Progenitor cell of endocrine pancreas (in vitro differentiated cells): ENCODE data around the gene CRTAC1. TPM values are rescaled to one million over a fixed set of nuclear protein-coding genes. Genes with fewer than 3 reads are reported as not detected.

Experiments
- DNase-seq: peaks from one replicate; pipeline ENCODE4 v3.0.0; 2021; ENCODE audit warnings: low spot score; ENCODE audit not compliant: unreplicated experiment
- H3K27ac Mint-ChIP-seq: 2 replicates; pipeline ENCODE4 v1.8.0; 2021; ENCODE audit warnings: mild to moderate bottlenecking, moderate library complexity, mixed read lengths
- H3K27me3 Mint-ChIP-seq: 2 replicates; pipeline ENCODE4 v1.8.0; 2021; ENCODE audit warnings: mixed read lengths
- H3K36me3 Mint-ChIP-seq: 2 replicates; pipeline ENCODE4 v1.8.0; 2022; ENCODE audit warnings: mixed read lengths; ENCODE audit not compliant: insufficient read depth
- H3K4me1 Mint-ChIP-seq: 2 replicates; pipeline ENCODE4 v1.8.0; 2021; ENCODE audit warnings: low read depth, mixed read lengths
- H3K4me3 Mint-ChIP-seq: 2 replicates; pipeline ENCODE4 v1.8.0; 2021; ENCODE audit warnings: low read depth, mild to moderate bottlenecking, moderate library complexity, mixed read lengths
- H3K9me3 Mint-ChIP-seq: 2 replicates; pipeline ENCODE4 v1.8.0; 2021; ENCODE audit warnings: low read depth, mixed read lengths
- total RNA-seq: library from RNA; stranded (reverse); gene quantifications from 2 replicates; pipeline ENCODE4 v1.2.1, GENCODE V29; 2021
- TF ChIP-seq, protein P1 (sequence below): fragments of 200-600 bp; sonication (generic); IDR thresholded peaks from one replicate; pipeline ENCODE4 v1.5.0; 2021; ENCODE audit warnings: antibody characterized with exemption, mild to moderate bottlenecking; ENCODE audit not compliant: unreplicated experiment

The CRTAC1 gene
- total RNA-seq, 1 donor from 2014 or later, result 4.6 TPM

DNA sequence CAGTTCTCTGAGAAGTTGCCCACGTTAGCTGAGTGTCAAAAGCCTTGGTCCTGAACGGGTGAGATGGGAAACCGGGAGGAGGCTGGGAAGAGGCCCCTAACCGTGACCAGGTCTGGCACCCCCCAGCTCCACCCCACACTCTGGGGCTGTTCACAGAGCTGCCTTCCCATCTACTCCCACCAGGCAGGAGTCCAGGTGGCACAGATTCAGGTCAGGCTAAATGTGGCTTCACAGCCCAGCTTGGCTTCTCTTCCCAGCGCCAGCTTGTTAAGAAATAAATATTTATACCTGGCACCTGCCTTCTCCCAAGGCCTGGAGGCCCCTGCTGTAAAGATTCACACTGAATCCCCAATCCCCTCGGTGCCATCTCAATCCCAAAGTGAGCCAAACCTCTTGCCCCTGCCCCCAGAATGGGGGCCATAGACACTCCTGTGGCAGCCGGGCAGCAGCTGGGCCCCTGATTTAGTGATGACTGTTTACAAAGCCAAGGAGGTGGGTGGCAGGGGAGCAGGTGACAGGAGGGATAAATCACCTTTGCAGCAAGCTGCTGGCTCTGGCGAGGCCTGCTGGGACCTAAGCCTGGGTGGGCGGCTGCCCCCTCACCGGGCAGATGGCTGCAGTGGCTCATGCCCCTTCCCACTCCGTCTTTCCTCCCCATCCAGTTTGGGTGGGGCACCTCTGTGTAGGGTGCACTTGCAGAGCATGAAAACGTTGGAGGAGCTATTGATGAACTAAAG is 108.2 kb downstream of the CRTAC1 start:
- no peak overlapping the region for H3K4me3 Mint-ChIP-seq
- H3K4me1 Mint-ChIP-seq, result peaks cover 9% of the 10 kb centered on the region
- TF ChIP-seq, protein P1, sequence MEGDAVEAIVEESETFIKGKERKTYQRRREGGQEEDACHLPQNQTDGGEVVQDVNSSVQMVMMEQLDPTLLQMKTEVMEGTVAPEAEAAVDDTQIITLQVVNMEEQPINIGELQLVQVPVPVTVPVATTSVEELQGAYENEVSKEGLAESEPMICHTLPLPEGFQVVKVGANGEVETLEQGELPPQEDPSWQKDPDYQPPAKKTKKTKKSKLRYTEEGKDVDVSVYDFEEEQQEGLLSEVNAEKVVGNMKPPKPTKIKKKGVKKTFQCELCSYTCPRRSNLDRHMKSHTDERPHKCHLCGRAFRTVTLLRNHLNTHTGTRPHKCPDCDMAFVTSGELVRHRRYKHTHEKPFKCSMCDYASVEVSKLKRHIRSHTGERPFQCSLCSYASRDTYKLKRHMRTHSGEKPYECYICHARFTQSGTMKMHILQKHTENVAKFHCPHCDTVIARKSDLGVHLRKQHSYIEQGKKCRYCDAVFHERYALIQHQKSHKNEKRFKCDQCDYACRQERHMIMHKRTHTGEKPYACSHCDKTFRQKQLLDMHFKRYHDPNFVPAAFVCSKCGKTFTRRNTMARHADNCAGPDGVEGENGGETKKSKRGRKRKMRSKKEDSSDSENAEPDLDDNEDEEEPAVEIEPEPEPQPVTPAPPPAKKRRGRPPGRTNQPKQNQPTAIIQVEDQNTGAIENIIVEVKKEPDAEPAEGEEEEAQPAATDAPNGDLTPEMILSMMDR, result no peak
- H3K36me3 Mint-ChIP-seq, result no peaks in the 10 kb centered on the region
- H3K9me3 Mint-ChIP-seq, result no peaks in the 10 kb centered on the region
- H3K27ac Mint-ChIP-seq, result no peak overlapping the region
- H3K27me3 Mint-ChIP-seq, result peaks cover 32% of the 10 kb centered on the region
- DNase-seq, result no peak

DNA sequence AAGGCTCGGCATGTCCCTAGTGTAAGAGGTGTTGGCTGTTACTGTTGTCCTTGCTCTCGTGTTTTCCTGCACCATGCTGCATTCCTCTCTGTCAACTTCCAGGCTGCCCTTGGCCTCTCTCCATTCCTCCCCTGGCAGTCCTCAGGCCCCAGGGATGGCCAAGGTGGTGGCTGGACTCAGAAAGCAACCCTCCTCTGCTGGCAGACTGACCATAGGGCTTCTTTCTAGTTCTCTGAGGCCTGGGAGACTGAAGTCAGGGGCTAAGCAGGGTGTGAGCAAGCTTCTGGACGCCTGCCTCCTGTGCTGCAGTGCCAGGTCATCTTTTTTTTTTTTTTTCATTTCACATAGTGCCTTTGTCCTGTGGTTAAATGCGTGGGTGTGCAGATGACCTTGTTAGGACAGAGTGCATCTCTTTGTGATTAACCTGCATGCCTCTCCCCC is 108.8 kb downstream of the CRTAC1 start:
- TF ChIP-seq, protein P1, result no peak
- H3K4me3 Mint-ChIP-seq, result no peak overlapping the region
- no peak overlapping the region for H3K27ac Mint-ChIP-seq
- no peaks in the 10 kb centered on the region for H3K9me3 Mint-ChIP-seq
- H3K27me3 Mint-ChIP-seq, result peaks cover 33% of the 10 kb centered on the region
- peaks cover 9% of the 10 kb centered on the region for H3K4me1 Mint-ChIP-seq
- H3K36me3 Mint-ChIP-seq, result no peaks in the 10 kb centered on the region
- DNase-seq, result no peak

DNA sequence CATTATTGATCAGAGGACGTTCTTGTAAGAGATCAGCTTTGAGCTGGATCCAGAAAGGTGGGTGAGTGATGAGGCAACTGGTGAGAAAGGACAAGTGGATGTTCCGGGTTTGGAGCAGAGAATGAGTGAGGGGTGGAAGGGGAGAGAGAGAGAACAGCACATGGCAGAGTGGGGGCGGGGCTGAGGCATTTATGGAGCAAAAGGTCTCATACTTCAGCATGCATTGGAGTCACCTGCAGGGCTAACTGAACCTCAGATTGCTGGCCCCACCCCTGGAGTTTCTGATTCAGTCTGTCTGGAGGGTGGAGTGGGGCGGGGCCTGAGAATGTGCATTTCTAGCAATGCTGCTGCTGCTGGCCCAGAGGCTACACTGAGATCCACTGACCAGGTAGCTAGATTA is 109.6 kb downstream of the CRTAC1 start:
- H3K27ac Mint-ChIP-seq, result no peak overlapping the region
- no peaks in the 10 kb centered on the region for H3K9me3 Mint-ChIP-seq
- TF ChIP-seq, protein P1, result no peak

DNA sequence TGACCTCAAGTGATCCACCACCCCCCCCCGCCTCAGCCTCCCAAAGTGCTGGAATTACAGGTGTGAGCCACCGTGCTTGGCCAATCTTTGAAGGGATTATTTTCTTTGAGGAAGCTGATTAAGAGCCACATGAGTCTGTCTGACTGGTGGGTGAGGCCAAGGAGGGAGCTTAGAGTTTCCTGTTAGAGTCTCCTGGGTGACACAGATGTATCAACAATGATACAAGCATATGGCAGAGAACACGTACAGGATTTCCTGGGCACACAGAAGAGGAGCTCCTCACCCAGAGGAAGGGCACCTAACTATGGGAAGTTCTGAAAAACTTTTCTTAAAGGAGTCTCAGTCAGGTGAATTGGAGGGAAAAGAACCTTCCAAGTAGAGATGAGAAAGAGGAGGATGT is 111.4 kb downstream of the CRTAC1 start:
- Mint-ChIP-seq H3K9me3 (no peaks in the 10 kb centered on the region), H3K27ac (no peak overlapping the region), H3K4me3 (no peak overlapping the region), H3K4me1 (peaks cover 9% of the 10 kb centered on the region), H3K36me3 (no peaks in the 10 kb centered on the region), H3K27me3 (peaks cover 34% of the 10 kb centered on the region)
- no peak for DNase-seq
- TF ChIP-seq, protein P1, result no peak

More for the DNA sequence above, 109.6 kb downstream of the CRTAC1 start:
- no peak for DNase-seq
- peaks cover 9% of the 10 kb centered on the region for H3K4me1 Mint-ChIP-seq
- no peak overlapping the region for H3K4me3 Mint-ChIP-seq
- peaks cover 38% of the 10 kb centered on the region for H3K27me3 Mint-ChIP-seq
- H3K36me3 Mint-ChIP-seq, result no peaks in the 10 kb centered on the region

DNA sequence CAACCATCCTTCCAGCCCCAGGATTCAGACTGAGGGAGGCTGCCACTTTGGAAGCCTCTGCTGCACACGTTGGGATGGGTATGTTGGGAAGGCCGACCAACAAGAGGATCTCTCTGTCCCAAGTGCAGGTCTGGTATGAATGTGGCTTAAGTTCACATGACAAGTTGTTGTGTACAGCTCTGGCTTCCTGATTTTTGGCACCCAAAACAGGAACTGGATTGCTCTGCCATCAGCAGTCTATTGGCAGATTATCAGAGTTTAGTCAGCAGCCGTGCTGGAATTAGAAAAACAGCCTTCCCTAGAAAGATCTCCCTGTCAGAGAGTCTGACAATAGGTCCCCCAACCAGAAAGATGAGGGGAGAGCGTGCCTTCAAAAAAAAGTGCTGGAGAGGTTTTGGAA is 113.8 kb downstream of the CRTAC1 start:
- no peaks in the 10 kb centered on the region for H3K9me3 Mint-ChIP-seq

More for the DNA sequence above, 113.8 kb downstream of the CRTAC1 start:
- Mint-ChIP-seq H3K4me3 (no peak overlapping the region), H3K27me3 (peaks cover 38% of the 10 kb centered on the region), H3K4me1 (peaks cover 9% of the 10 kb centered on the region), H3K36me3 (no peaks in the 10 kb centered on the region), H3K27ac (no peak overlapping the region)
- no peak for DNase-seq
- TF ChIP-seq, protein P1, result no peak
